Fibroblast of the aortic adventitia (primary cell): ENCODE results near the gene DICER1. TPM values are rescaled to one million over a fixed set of nuclear protein-coding genes. Genes with fewer than 3 reads are reported as not detected.
A peak's percentile ranks its signal among the peaks of the same experiment; 100 is the strongest.

Experiments used
- DNase-seq: peaks from one replicate; pipeline ENCODE4 v3.0.0-alpha.2; 2010; ENCODE audit warnings: low read depth
- H3K4me3 ChIP-seq: 2 replicates; pipeline ENCODE4 v1.5.1; 2011; ENCODE audit warnings: low read depth, mild to moderate bottlenecking, control low read depth, low read length, moderate library complexity
- CTCF ChIP-seq: IDR thresholded peaks from 2 replicates; pipeline ENCODE4 v1.5.1; 2011; ENCODE audit warnings: mild to moderate bottlenecking, low read length, control low read depth, inconsistent platforms; ENCODE audit not compliant: insufficient read depth
- total RNA-seq: library from RNA; depleted of rRNA; stranded (reverse); fragments of >200 nt; gene quantifications from 2 replicates; pipeline ENCODE4 v1.2.3, GENCODE V29; 2012; ENCODE audit warnings: low replicate concordance

The DICER1 gene
- total RNA-seq, 1 donor, result 46.6 TPM

GRCh38 chr14:95163666-95164065 lies 6.3 kb upstream of the DICER1 start:
- no peak for DNase-seq
- no peak for TF ChIP-seq CTCF
- H3K4me3 ChIP-seq, result no peak overlapping the region

GRCh38 chr14:95163132-95163531 lies 5.8 kb upstream of the DICER1 start:
- H3K4me3 ChIP-seq, result no peak overlapping the region
- DNase-seq, result no peak
- TF ChIP-seq CTCF, result no peak

GRCh38 chr14:95162641-95163040 lies 5.3 kb upstream of the DICER1 start:
- H3K4me3 ChIP-seq, result no peak overlapping the region
- no peak for TF ChIP-seq CTCF
- DNase-seq, result no peak

GRCh38 chr14:95157048-95157326 lies 342 bp downstream of the DICER1 start:
- DNase-seq, result no peak
- H3K4me3 ChIP-seq, result peak overlapping the region; percentile 77
- TF ChIP-seq CTCF, result no peak

- no peak for TF ChIP-seq CTCF
Observed at GRCh38 chr14:95156161-95157047, 925 bp downstream of the DICER1 start.

GRCh38 chr14:95155045-95155444 lies 2.3 kb downstream of the DICER1 start:
- no peak for TF ChIP-seq CTCF
- no peak for DNase-seq
- H3K4me3 ChIP-seq, result peak overlapping the region; percentile 77

More at GRCh38 chr14:95156161-95157047, 925 bp downstream of the DICER1 start:
- H3K4me3 ChIP-seq, result peak overlapping the region; percentile 77
- peak; percentile 34 for DNase-seq

GRCh38 chr14:95153866-95154265 lies 3.5 kb downstream of the DICER1 start:
- no peak for DNase-seq
- TF ChIP-seq CTCF, result no peak
- no peak overlapping the region for H3K4me3 ChIP-seq
